Measurements from ENCODE around the gene MCM9.

GRCh38 chr6:118895859-118896258 is 39.1 kb downstream of the MCM9 start:
- TF ChIP-seq CTCF (IDR thresholded peaks at IDR 0.05) (no peak), POLR2A (IDR thresholded peaks at IDR 0.05) (no peak)

Data from Peyer's patch (tissue), 4 donors.